DMS153 (cell line): Measurements from ENCODE around the gene MYL4.
"Not testable (repeated sequence)": the region's sequence is repeated elsewhere in the genome, so short reads cannot be mapped to it uniquely, and the experiment has no call there.

ENCODE experiments used
- DNase-seq: peaks from one replicate; lab custom pipeline; 2025; lab: John Stamatoyannopoulos, UW

The MYL4 gene

DNA sequence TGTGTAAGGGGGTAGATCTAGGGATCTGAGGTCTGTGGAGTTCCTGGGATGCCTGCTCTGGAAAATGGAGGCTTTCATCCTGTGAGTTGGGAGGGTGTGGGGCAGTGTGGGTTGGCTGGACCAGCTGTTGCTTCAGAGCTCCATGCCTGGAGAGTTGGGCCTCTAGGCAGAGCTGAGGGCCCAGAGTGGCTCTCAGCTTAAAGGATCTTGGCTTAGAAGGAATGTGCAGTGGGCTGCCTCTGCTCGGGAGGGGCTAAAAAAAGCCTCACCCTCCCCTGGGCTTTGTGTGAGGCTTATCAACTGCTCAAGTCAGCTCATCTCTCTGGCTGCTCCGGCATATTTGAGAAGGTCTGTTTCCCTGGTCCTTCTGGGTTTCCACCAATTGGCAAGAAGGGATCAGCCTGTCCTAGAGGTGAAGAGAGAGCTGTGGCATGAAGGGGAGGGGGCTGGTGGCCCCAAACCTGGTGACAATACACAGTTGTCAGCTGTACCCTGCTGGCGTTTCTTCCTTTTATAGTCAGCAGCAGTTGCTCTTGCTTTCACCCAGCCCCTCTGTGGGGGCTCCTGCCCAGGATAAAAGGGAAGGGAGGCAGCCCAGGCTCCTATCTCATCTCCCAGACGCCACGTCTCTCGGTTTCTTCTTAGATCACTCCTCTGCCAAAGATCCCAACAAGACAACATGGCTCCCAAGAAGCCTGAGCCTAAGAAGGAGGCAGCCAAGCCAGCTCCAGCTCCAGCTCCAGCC, at the start of gene MYL4:
MYL4 (plus strand) TSS at position 605 of the 745 bp plus-strand sequence; CDS start at position 680, 75 bp downstream.
- no peak for DNase-seq

DNA sequence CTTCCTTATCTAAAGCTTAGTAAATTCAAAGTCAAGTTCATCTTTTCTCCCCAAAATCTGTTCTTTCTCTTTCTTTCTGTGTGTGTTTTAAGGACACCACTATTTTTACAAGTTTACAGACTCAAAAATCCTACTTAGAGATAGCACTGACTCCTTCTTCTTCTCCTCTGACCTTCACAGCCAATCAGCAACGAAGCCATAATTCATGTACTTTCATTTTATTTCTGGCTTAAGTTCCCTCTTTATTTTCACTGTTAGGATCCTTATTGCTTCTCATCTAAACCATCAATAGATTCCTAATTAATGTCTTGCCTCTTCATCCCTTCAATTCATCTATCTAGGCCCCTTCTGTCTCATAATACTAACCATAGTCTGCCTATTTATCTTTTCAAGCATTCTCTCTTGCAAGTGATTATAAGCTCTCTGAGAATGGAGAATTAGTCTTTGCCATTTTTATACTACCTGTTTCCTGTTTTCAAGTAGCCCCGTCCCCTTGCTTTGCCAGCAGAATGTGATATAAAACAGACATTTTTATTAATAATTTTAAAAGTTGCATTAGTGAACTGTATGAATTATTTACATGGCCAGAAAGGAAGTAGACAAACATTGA, 47.0 kb upstream of the MYL4 start:
- no peak for DNase-seq

DNA sequence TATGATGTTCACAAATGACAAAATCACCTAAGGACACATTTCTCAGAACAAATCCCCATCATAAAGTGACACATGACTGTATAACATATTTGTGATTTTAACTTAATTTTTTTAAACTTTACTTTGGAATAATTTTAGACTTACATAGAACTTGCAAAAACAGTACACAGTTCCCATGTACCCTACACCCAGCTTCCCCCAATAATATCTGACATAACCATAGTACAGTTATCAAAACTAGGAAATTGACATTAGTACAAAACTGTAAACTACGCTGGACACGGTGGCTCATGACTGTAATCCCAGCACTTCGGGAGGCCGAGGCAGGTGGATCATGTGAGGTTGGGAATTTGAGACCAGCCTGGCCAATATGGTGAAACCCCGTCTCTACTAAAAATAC, 44.9 kb upstream of the MYL4 start:
- DNase-seq: no peak

DNA sequence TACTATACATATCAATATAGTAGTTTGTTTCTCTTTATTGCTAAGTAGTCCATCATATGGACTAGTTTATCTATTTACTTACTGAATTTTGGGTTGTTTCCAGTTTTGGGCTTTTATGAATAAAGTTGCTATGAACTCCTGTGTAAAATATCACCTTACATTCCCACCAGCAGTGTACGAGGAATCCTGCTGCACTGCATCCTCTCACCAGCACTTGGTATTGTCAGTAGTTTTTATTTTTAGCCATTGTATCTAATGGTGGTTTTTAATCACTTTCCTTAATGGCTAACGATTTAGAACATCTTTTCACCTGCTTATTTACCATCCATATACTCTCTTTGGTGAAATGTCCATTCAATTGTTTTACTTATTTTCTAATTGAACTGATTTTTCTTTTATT, 44.0 kb upstream of the MYL4 start:
- no peak for DNase-seq

DNA sequence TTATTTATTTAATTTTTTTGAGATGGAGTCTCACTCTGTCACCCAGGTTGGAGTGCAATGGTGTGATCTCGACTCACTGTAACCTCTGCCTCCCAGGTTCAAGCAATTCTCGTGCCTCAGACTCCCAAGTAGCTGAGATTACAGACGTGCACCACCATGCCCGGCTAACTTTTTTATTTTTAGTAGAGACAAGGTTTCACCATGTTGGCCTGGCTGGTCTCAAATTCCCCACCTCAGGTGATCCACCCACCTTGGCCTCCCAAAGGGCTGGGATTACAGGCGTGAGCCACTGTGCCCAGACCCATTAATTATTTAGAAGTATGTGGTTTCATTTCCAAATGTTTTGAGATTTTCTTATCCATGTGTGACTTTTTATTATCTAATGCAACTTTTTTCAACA, 42.3 kb upstream of the MYL4 start:
- not testable (repeated sequence) for DNase-seq

DNA sequence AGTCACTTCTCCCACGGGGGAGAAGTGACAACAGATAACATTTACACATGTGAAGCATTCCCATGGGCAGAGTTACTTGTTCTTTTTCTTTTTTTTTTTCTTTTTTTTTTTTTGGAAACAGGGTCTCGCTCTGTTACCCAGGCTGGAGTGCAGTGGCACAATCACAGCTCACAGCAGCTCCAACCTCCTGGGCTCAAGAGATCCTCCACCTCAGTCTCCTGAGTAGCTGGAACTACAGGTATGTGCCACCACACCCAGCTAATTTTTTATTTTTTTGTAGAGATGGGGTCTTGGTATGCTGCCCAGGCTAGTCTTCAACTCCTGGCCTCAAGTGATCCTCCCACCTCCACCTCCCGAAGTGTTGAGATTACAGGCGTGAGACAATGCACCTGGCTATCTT, 40.3 kb upstream of the MYL4 start:
- not testable (repeated sequence) for DNase-seq

DNA sequence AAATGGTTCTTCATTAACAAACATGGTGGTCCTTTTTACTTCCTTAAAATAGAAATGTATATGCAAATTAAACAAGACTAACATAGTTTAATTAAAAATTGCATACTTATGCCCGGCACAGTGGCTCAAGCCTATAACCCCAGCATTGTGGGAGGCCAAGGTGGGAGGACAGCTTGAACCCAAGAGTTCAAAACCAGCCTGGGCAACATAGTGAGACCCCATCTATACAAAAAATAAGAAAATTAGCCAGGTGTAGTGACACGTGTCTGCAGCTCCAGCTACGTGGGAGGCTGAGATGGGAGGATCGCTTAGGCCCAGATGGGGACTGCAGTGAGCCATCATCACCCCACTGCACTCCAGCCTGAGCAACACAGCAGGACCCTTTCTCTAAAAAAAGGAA, 38.4 kb upstream of the MYL4 start:
- no peak for DNase-seq

- DNase-seq: no peak
Measured at GRCh38 chr17:47172696-47173565, 36.2 kb upstream of the MYL4 start.

GRCh38 chr17:47174823-47175222, 34.3 kb upstream of the MYL4 start:
- not testable (repeated sequence) for DNase-seq

DNA sequence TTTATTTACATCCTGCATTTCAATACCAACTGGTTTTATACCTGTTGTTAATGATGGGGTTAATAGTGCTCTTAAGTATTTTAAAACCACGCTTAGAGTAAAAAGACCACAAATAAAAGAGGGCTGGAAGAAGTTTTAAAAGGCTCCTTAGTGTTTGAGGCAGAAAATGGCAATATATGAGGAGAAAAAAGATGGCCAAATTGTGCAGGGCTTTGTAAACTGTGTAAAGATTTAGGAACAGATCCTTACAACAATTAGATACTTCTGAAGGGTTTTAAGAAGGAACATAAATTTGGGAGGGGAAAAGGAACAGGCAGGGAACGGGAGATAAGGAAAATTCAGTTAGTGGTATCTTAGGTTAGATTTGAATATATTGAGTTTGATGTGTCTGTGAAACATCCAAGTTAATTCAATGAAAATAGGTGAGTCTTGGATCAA, 32.7 kb upstream of the MYL4 start:
- DNase-seq: no peak

DNA sequence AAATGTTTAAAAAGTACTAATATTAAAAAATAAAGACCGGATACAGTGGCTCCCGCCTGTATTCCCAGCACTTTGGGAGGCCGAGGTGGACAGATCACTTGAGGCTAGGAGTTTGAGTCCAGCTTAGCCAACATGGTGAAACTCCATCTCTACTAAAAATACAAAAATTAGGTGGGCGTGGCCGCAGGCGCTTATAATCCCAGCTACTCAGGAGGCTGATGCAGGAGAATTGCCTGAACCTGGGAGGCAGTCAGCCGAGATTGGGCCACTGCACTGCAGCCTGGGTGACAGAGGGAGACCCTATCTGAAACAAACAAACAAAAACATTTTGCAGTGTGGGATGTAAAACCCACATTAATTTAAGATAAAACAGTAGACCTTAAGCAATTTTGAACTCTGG, 31.9 kb upstream of the MYL4 start:
- DNase-seq: no peak

DNA sequence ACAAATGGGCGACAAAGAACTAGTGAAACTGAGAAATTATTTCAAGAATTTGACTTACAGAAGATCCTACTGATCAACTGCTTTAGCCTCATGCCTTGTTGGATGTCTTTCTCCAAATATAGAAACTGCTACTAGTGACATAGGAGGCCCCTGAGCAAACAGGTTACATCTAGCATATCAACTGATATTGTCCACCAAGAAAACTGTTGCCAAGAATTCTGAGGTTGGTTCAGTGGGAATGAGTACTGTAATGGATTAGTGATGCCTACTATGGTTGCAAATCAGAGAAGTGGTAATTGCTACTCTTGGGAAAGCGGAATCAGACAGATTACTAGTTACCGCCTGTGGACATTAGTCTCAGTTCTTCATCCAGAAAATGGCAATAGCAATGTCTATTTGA, 30.0 kb upstream of the MYL4 start:
- no peak for DNase-seq

- no peak for DNase-seq
Measured at GRCh38 chr17:47180337-47180736, 28.8 kb upstream of the MYL4 start.

DNA sequence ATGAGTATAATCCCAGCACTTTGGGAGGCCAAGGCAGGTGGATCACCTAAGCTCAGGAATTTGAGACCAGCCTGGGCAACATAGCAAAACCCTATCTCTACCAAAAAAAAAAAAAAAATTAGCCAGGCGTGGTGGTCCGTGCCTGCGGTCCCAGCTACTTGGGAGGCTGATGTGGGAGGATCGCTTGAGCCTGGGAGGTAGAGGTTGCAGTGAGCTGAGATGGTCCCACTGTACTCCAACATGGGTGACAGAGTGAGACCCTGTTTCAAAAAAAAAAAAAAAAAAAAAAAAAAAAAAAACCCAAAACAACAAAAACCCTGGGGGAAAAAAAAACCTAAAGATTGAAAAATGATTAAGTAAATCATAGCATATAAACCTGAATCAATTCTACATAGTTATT, 28.2 kb upstream of the MYL4 start:
- not testable (repeated sequence) for DNase-seq

DNA sequence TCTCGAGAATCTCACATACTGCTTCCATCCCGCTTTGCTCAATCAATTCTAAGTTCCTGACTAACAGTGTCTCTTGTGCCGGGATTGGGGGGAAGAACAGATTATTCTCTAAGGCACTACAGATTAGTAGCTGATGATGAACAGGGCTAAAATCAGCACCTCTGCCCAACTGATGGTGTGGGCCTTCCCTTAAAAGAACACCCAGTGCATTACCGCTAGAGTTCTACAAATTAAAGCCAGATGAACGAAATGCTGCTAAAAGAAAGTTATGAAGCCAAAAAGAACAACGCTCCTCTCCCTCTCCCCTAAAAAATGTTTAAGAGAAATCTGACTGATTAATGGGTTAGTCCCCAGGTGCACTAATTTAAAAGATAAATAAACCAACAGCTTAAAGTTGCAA, 24.5 kb upstream of the MYL4 start:
- DNase-seq: no peak

DNA sequence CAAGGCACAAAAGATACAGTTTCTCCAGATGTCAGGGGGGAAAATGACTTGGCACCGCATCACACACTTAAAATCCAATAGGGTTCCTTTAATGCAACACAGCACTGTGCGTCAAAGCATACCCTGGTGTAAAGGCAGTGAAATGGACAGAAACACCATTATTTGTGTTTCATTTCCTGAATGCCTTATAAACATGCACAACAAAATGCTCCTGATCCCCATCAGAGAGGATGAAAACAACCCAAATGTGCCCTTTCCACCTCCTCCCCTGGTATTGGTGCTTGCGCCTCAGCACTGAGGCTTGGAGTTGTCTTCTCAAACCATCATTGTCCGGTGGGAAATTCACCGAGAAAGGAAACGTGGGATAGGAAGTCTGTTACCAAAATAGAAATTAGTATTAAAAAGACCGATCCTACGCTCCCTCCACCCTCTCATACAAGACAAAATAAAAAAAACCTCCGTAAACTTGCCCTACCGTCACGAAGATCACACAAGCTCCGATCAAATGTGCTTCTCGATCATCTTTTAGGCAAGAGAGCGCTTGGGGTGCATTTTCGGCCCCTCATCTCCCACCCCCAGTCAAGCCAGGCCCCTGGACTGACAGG, 20.8 kb upstream of the MYL4 start:
- no peak for DNase-seq

- peak; percentile 97 for DNase-seq
Measured at GRCh38 chr17:47188876-47189731, 20.0 kb upstream of the MYL4 start, which contains the start of gene CDC27. Gene CDC27, minus strand, starts transcription at chr17:47189295. Its CDS starts 123 bp downstream, at chr17:47189172.

GRCh38 chr17:47189732-47190237, 19.4 kb upstream of the MYL4 start:
- DNase-seq: no peak

- no peak for DNase-seq
Measured at GRCh38 chr17:47190243-47190642, 18.9 kb upstream of the MYL4 start.

GRCh38 chr17:47190770-47191169, 18.4 kb upstream of the MYL4 start:
- no peak for DNase-seq

- peak; percentile 87 for DNase-seq
Measured at GRCh38 chr17:47192554-47192953, 16.6 kb upstream of the MYL4 start.
